CD4-positive, CD25-positive, alpha-beta regulatory T cell (primary cell): ENCODE measurements around the gene NPEPL1. TPM values are rescaled to one million over a fixed set of nuclear protein-coding genes. Genes with fewer than 3 reads are reported as not detected.

Experiments used
- ATAC-seq, 2 donors: fragments of 150-1000 bp; cut with Tn5 transposase; one replicate each; pipeline ENCODE4 v1.10.0; 2021; ENCODE audit warnings: low read depth in 2 of 2, moderate number of reproducible peaks in 2 of 2, moderate library complexity in 1 of 2
- DNase-seq, 3 donors: peaks; one replicate each; pipeline versions ENCODE4 v3.0.0 to v3.0.0-alpha.2; 2012 to 2022; ENCODE audit warnings: mixed read lengths in 1 of 3
- H3K27ac ChIP-seq: one replicate; pipeline ENCODE4 v1.7.0; 2013; ENCODE audit warnings: mild to moderate bottlenecking, low read length; ENCODE audit not compliant: insufficient read depth, poor library complexity, severe bottlenecking
- H3K27me3 ChIP-seq: one replicate; pipeline ENCODE4 v1.7.0; 2013; ENCODE audit warnings: low read length; ENCODE audit not compliant: control insufficient read depth, insufficient read depth
- H3K36me3 ChIP-seq: one replicate; pipeline ENCODE4 v1.7.0; 2013; ENCODE audit warnings: mild to moderate bottlenecking, low read length, moderate library complexity; ENCODE audit not compliant: control insufficient read depth, insufficient read depth
- H3K4me1 ChIP-seq: 2 replicates; pipeline ENCODE4 v1.7.0; 2013; ENCODE audit warnings: mild to moderate bottlenecking, low read length; ENCODE audit not compliant: insufficient read depth, control insufficient read depth, poor library complexity, severe bottlenecking
- H3K4me3 ChIP-seq: one replicate; pipeline ENCODE4 v1.7.0; 2013; ENCODE audit warnings: low read depth, mild to moderate bottlenecking, low read length, moderate library complexity
- H3K9me3 ChIP-seq, 2 experiments: 1 replicate in 1 of 2; 2 replicates in 1 of 2; pipeline ENCODE4 v1.7.0; 2013; ENCODE audit warnings: low read length in 2 of 2, mild to moderate bottlenecking in 1 of 2, moderate library complexity in 1 of 2; ENCODE audit not compliant: control insufficient read depth in 2 of 2
- H3K27ac Mint-ChIP-seq, 3 donors: one replicate each; pipeline ENCODE4 v1.8.0; 2020 to 2022; ENCODE audit warnings: mild to moderate bottlenecking in 3 of 3, mixed read lengths in 3 of 3, moderate library complexity in 2 of 3
- H3K27me3 Mint-ChIP-seq: one replicate; pipeline ENCODE4 v1.8.0; 2022; ENCODE audit warnings: mild to moderate bottlenecking, mixed read lengths
- H3K36me3 Mint-ChIP-seq: one replicate; pipeline ENCODE4 v1.8.0; 2020; ENCODE audit warnings: mixed read lengths
- H3K4me1 Mint-ChIP-seq, 4 donors: one replicate each; pipeline ENCODE4 v1.8.0; 2020 to 2022; ENCODE audit warnings: mixed read lengths in 4 of 4, mild to moderate bottlenecking in 1 of 4
- H3K4me3 Mint-ChIP-seq, 4 donors: one replicate each; pipeline ENCODE4 v1.8.0; 2020 to 2022; ENCODE audit warnings: mild to moderate bottlenecking in 4 of 4, mixed read lengths in 4 of 4, moderate library complexity in 3 of 4
- H3K9me3 Mint-ChIP-seq, 7 donors: one replicate each; pipeline ENCODE4 v1.8.0; 2020 to 2022; ENCODE audit warnings: mixed read lengths in 7 of 7, mild to moderate bottlenecking in 3 of 7, moderate library complexity in 2 of 7
- polyA plus RNA-seq, 4 donors: library from polyadenylated mRNA; unstranded; fragments of 300-500 nt; fragmentation: Illumina TruSeq; gene quantifications; one replicate each; pipeline ENCODE4 v1.2.3, GENCODE V29; 2021
- total RNA-seq: library from RNA; stranded (reverse); gene quantifications from one replicate; pipeline ENCODE4 v1.2.3, GENCODE V29; 2022

The NPEPL1 gene
- total and polyA plus RNA-seq, 5 donors from 2014 or later, result 7.7 to 62.2 (median 8.3) TPM

- H3K4me1 ChIP-seq, result peaks cover 4% of the 10 kb centered on the region
- no peaks in the 10 kb centered on the region for H3K9me3 ChIP-seq
- no peaks in the 10 kb centered on the region for H3K27me3 ChIP-seq
- ATAC-seq (no peak), DNase-seq (no peak)
- H3K27me3 Mint-ChIP-seq, result no peaks in the 10 kb centered on the region
- H3K4me3 Mint-ChIP-seq, result peak overlapping the region in 1 of 4 donors; percentile 11
- H3K36me3 Mint-ChIP-seq, result peaks cover 25% of the 10 kb centered on the region
- H3K9me3 Mint-ChIP-seq, result no peaks in the 10 kb centered on the region
- H3K36me3 ChIP-seq, result peaks cover 9% of the 10 kb centered on the region
- no peak overlapping the region for H3K27ac ChIP-seq
- no peak overlapping the region for H3K4me3 ChIP-seq
- peaks cover 1 to 19% (median 3%) of the 10 kb centered on the region in 4 donors for H3K4me1 Mint-ChIP-seq
- H3K27ac Mint-ChIP-seq, result peak overlapping the region in 1 of 3 donors; percentile 13
These were observed 4.2 kb upstream of the NPEPL1 start for GRCh38 chr20:58688414-58688813.

DNA sequence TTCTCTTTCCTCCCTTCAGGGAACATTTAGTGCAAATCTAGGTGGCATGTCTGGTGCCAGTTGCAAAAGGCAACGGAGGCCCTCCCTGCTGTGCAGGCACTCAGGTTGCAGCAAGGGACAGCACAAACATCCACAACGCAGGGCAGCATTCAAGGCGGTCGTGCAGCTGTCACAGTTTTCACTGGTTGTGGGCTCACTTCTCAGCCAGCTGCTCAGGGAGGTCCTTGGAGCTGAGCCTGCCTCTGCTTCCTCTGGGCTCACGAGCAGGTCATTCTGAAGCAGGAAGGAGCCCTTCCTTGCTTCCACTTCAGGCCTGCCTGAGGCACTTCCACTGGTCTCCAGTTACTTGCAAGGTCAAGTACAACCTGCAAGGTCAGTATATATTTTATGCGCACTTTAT, 3.8 kb upstream of the NPEPL1 start:
- no peaks in the 10 kb centered on the region for H3K27me3 Mint-ChIP-seq
- ATAC-seq, result no peak
- no peak for DNase-seq
- peaks cover 25% of the 10 kb centered on the region for H3K36me3 Mint-ChIP-seq
- Histone ChIP-seq H3K27ac (no peak overlapping the region), H3K4me1 (peaks cover 8% of the 10 kb centered on the region), H3K4me3 (no peak overlapping the region), H3K27me3 (no peaks in the 10 kb centered on the region), H3K36me3 (peaks cover 9% of the 10 kb centered on the region), H3K9me3 (no peaks in the 10 kb centered on the region)
- no peaks in the 10 kb centered on the region for H3K9me3 Mint-ChIP-seq
- H3K4me3 Mint-ChIP-seq, result no peak overlapping the region
- no peak overlapping the region for H3K27ac Mint-ChIP-seq
- peaks cover 2 to 23% (median 5%) of the 10 kb centered on the region in 4 donors for H3K4me1 Mint-ChIP-seq

DNA sequence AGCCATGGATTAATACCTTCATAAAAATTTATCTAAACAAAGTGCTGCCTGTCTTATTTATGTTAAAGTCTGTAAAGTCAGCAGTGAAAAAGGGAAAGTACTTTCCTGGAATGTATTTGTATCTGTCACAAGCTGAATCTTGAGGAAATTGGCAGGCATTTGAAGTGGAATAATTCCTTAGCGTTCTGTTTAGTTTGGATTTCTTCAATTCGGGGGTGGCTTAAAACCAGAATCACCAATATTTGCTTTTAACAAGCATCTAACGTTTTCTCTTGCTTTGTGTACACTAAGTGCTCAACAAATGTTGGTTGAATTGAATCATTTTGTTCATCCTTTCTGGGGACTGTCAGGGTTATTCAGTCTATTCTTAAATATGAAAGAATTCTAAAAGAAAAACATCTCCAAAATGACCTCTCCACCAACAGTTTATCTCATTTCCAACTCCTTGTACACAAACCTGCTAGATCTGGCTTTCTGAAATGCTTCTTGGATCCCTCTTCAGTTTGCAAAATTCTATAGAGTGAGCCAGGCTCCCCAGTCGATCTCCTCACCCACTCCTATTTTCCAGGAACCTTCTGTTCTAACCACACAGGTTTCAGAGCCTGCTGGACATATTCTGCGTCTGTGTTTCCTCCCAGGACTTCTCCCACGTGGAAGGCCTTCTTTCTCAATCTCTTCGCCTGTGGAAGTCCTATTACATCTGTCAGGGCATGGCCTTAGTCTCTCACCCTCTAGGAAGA, 2.0 kb upstream of the NPEPL1 start:
- DNase-seq (no peak), ATAC-seq (no peak)
- Mint-ChIP-seq H3K4me1 (peaks cover 2 to 20% (median 5%) of the 10 kb centered on the region in 4 donors), H3K4me3 (peak overlapping the region; percentile 38 to 88 (median 66)), H3K9me3 (no peaks in the 10 kb centered on the region), H3K27me3 (no peaks in the 10 kb centered on the region), H3K36me3 (peaks cover 14% of the 10 kb centered on the region), H3K27ac (peak overlapping the region; percentile 40 to 88 (median 75))
- Histone ChIP-seq H3K4me1 (peaks cover 8% of the 10 kb centered on the region), H3K27ac (no peak overlapping the region), H3K36me3 (peaks cover 4% of the 10 kb centered on the region), H3K27me3 (no peaks in the 10 kb centered on the region), H3K4me3 (no peak overlapping the region), H3K9me3 (no peaks in the 10 kb centered on the region)

GRCh38 chr20:58691773-58692578, 624 bp upstream of the NPEPL1 start:
- ATAC-seq (peak in 1 of 2 donors; percentile 3), DNase-seq (no peak)
- Mint-ChIP-seq H3K4me3 (peak overlapping the region; percentile 61 to 85 (median 70)), H3K36me3 (peaks cover 9% of the 10 kb centered on the region), H3K9me3 (no peaks in the 10 kb centered on the region), H3K27ac (peak overlapping the region; percentile 74 to 83 (median 83)), H3K4me1 (peaks cover 2 to 20% (median 5%) of the 10 kb centered on the region in 4 donors), H3K27me3 (no peaks in the 10 kb centered on the region)
- Histone ChIP-seq H3K4me3 (no peak overlapping the region), H3K9me3 (no peaks in the 10 kb centered on the region), H3K4me1 (peaks cover 8% of the 10 kb centered on the region), H3K36me3 (peaks cover 3% of the 10 kb centered on the region), H3K27ac (peak overlapping the region; percentile 61), H3K27me3 (no peaks in the 10 kb centered on the region)

GRCh38 chr20:58693226-58694006, 816 bp downstream of the NPEPL1 start:
- Histone ChIP-seq H3K9me3 (no peaks in the 10 kb centered on the region), H3K4me1 (peaks cover 8% of the 10 kb centered on the region), H3K36me3 (peaks cover 8% of the 10 kb centered on the region), H3K27me3 (no peaks in the 10 kb centered on the region), H3K27ac (peak overlapping the region; percentile 37), H3K4me3 (no peak overlapping the region)
- H3K27me3 Mint-ChIP-seq, result no peaks in the 10 kb centered on the region
- H3K36me3 Mint-ChIP-seq, result peaks cover 14% of the 10 kb centered on the region
- H3K27ac Mint-ChIP-seq, result peak overlapping the region; percentile 31 to 86 (median 32)
- DNase-seq (peak in 1 of 3 donors; percentile 16), ATAC-seq (peak in 1 of 2 donors; percentile 16)
- peak overlapping the region in 2 of 4 donors; percentile 73 to 82 for H3K4me3 Mint-ChIP-seq
- H3K9me3 Mint-ChIP-seq, result no peaks in the 10 kb centered on the region
- H3K4me1 Mint-ChIP-seq, result peaks cover under 1 to 16% (median 5%) of the 10 kb centered on the region in 4 donors

GRCh38 chr20:58694241-58695083, 1.9 kb downstream of the NPEPL1 start:
- Mint-ChIP-seq H3K27ac (peak overlapping the region in 1 of 3 donors; percentile 20), H3K36me3 (peaks cover 13% of the 10 kb centered on the region), H3K27me3 (no peaks in the 10 kb centered on the region), H3K9me3 (no peaks in the 10 kb centered on the region), H3K4me3 (peak overlapping the region in 1 of 4 donors; percentile 82), H3K4me1 (peaks cover 0 to 16% (median 5%) of the 10 kb centered on the region in 4 donors)
- Histone ChIP-seq H3K27ac (no peak overlapping the region), H3K4me1 (peaks cover 8% of the 10 kb centered on the region), H3K4me3 (no peak overlapping the region), H3K27me3 (no peaks in the 10 kb centered on the region), H3K36me3 (peaks cover 14% of the 10 kb centered on the region), H3K9me3 (no peaks in the 10 kb centered on the region)
- ATAC-seq, result no peak
- no peak for DNase-seq
